ENCODE measurements around the gene HYAL4.
"Not testable (repeated sequence)": the region's sequence is repeated elsewhere in the genome, so short reads cannot be mapped to it uniquely, and the experiment has no call there.

The HYAL4 gene, protein sequence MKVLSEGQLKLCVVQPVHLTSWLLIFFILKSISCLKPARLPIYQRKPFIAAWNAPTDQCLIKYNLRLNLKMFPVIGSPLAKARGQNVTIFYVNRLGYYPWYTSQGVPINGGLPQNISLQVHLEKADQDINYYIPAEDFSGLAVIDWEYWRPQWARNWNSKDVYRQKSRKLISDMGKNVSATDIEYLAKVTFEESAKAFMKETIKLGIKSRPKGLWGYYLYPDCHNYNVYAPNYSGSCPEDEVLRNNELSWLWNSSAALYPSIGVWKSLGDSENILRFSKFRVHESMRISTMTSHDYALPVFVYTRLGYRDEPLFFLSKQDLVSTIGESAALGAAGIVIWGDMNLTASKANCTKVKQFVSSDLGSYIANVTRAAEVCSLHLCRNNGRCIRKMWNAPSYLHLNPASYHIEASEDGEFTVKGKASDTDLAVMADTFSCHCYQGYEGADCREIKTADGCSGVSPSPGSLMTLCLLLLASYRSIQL

DNA sequence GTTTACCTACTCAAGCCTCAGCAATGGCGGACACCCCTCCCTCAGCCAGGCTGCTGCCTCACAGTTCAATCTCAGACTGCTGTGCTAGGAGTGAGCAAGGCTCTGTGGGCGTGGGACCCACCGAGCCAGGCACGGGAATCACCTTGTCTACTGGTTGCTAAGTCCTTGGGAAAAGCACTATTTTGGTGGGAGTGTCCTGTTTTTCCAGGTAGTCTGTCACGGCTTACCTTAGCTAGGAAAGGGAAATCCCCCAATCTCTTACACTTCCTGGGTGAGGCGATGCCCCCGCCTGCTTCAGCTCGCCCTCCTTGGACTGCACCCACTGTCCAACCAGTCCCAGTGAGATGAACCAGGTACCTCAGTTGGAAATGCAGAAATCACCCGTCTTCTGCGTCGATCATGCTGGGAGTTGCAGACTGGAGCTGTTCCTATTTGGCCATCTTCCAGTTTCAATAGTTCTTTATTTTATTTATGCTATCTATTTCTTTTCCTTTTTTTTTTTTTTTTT, at the start of gene HYAL4:
TSS of gene HYAL4 (plus strand) at position 458 of the 508 bp plus-strand sequence. CDS start 23,105 bp downstream, outside the sequence.
- no peak for DNase-seq

DNA sequence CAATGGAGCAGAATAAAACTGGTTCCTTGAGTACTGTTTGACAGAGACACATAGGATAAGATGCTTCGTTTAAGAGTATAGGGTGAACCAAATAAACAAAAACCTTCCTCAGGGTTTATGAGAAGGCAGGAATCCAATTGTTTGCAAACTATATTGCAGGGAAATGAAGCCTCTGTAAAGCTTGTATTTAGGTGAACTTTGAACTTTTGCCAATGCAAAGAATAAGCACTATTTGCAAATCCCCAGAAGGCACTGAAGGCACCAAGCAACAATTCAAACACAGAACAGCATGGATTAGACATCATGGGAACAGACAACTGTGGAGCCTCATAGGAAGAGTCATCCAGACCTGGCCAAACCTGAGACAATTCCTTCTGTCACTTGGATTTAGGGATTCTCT, 49.1 kb upstream of the HYAL4 start:
- DNase-seq, result no peak

DNA sequence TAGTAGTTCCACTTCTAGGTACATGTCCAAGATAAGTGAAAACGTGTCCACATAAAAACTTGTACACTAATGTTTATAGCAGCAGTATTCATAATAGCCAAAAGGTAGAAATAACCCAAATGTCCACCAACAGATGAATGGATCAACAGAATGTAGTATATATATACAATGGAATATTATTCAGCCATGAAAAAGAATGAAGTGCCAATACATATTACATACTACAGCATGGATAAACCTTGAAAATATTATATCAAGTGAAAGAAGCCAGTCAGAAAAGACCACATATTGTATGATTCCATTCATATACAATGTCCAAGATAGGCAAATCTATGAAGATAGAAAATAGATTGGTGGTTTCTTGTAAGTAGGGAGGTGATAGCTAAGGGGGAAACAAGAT, 48.4 kb upstream of the HYAL4 start:
- DNase-seq, result no peak

DNA sequence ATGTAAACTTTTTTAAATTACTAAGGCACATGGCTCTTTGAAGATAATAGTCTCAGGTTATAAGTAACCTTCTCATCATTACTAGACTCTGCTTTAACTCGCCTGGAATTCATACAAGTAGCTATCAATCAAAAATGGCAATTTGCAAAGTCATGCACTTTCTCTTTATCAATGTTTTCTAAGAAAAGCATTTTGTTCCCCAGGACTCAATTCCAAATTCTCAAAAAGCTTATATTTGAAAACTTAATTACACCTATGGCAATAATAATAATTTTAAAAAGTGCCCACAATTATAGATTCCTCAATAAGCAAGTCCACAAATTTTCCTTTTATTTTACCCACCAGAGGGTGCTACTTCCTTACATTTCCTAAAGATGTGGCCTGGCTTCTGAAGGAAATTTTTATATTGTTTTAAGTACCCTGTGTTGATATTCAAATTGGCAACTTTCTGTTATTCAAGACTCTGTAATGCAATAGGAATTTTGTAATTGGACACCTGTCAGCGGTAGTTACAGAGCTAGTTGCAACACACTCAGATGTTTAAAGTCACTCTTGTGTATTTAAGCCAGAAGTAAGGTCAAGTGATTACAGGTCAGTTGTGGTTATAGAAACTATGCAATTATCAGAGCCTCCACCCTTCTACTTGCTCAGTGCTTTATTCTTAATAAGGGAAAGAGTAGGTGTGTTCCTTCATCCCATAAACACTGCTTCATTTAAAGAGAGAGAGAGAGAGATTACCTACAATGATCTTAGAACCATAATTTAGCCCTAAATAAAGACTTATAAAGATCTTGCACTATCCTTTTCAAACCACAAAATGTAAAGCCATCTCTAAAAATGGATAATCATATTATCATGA, 47.1 kb upstream of the HYAL4 start:
- DNase-seq, result no peak

DNA sequence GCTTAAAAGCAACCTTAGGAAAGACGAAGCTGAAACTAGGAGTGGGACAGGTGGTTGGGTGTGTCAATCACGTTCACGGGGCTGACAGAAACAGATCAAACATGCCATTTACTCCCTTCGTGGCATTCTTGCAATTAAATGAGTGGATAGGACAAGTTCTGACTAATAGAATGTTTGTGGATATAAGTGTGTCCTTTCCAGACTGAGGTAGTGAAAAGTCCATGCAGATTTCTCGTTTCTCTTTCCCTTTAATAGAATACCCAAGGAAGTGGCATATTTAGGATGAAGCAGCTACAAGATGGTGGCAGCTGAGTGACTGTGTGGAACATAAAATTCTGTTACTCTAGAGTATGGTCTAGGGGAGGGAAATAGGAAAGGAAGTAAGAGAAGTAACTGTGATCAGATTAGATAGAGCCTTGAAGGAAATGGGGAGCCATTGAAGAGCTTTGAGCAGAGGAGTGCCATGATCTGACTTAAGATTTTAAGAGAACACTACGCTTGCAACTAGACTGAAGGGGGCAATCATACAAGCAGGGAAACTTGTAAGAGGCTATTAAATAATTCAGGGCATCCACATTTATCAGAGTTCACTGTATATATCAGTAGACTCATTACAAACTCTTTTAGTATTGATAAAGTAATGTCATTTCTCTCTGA, 46.3 kb upstream of the HYAL4 start:
- DNase-seq, result no peak

DNA sequence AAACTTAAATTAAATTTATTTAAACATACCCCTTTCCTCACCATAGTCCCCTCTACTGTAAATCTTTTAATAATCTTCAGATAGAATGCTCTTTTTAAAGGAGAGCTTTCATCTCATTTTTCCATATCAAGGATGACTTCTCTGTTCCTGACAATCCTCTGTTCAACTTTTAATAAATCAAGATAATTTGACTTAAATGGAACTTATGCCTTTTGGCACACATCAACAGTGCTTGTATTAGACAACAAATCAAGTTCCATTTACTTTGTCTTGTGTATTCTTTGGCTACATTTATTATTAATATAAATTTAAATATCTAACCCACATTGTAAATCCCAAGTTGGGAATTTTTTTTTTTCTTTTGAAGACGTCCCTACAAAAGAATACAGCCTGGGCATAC, 42.7 kb upstream of the HYAL4 start:
- no peak for DNase-seq

DNA sequence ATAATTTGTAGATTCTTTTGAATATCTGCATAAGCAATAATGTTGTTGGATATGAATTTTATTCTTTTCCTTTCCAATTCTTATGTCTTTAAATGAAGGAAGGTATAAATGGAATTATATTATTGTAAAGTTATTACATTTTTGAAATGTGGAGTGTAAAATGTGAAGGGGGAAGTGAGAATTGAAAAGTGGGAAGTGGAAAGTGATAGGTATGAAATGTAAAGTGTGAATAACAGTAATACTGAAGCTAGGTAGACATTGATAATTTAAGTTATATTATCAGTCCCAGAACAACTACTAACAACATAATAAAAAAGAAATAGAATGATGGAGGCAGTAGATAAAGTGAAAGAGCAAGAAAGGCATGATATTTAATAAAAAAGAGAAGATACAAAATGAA, 39.7 kb upstream of the HYAL4 start:
- DNase-seq, result no peak

DNA sequence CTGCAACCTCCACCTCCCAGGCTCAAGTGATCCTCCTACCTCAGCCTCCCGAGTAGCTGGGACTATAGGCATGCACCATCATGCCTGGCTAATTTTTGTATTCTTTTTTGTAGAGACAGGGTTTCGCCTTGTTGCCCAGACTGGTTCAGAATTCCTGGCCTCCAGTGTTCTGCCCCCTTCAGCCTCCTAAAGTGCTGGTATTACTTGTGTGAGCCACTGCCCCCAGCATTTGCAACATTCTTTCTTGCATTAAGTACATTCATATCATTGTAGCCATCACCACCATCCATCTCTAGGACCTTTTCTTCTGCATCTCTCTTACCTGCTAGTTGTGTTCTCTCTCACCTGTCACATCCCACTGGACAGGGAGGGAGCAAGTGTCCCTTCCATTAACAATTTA, 35.5 kb upstream of the HYAL4 start:
- DNase-seq, result no peak

DNA sequence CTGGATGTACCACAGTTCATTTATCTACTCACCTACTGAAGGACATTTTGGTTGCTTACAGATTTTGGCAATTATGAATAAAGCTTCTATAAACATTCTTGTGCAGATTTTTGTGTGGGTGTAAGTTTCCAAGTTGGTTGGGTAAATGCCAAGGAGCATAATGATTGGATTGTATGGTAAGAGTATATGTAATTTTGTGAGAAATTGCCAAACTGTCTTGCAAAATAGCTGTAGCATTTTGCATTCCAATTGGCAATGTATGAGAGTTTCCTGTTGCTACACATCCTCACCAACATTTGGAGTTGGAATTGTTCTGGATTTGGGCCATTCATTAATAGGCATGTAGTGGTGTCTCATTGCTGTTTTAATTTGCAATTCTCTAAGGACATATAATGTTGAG, 33.9 kb upstream of the HYAL4 start:
- DNase-seq, result no peak

DNA sequence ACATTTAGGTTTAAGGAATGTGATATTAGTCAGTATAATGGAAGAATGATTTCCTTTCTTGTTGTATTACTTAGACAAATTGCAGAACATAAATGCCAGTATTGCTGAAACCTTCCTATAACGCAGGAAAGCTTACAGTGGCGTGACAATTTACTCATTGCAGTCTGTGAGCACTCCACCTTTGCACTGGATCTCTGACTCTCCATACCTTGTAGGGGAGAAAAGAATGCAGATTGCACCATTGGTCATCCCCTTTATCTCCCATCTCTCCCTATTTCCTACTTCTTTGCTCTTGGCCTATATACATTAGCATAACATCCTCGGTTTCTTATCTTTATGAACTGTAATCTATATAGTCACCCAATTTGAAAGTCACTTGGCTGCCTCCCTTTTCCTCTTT, 28.1 kb upstream of the HYAL4 start:
- no peak for DNase-seq

DNA sequence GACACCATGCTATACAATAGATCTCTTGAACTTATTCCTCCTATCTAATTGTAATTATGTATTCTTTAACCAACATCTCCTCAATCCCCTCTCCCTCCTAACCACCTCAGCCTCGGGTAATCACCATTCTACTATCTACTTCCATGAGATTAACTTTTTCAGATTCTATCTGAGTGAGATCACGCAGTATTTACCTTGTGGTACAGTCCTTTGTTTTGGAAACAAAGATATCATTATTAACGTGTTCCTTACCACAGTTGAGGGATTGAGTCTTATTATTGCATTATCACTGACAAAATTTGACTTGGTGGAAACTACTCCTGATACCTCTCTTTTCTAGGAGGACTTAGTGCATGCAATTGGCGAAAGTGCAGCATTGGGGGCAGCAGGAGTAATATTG, 26.0 kb upstream of the HYAL4 start:
- no peak for DNase-seq

DNA sequence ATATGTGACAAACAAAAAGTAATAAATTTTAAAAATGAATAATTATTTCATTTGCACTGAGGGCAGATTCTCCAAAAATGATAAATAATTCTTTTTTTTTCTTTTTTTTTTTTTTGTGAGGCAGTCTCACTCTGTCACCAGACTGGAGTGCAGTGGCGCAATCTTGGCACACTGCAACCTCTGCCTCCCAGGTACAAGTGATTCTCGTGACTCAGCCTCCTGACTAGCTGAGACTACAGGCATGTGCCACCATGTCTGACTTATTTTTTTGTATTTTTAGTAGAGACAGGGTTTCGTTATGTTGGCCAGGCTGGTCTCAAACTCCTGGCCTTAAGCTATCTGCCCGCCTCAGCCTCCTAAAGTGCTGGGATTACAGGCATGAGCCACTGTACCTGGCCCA, 25.2 kb upstream of the HYAL4 start:
- DNase-seq, result not testable (repeated sequence)

DNA sequence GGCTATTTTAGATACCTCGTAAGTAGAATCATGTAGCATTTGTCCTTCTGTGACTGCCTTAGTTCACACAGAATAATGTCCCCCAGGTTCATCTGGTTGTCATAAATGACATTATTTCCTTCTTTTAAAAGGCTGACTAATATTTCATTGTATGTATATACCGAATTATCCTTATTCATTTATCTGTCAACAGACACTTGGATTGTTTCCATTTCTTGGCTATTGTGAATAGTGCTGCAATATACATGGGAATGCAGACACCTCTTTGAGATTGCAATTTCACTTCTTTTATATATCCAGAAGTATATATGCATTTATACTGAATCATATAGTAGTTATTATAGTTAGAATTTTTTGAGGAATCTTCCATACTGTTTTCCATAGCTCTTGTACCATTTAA, 24.1 kb upstream of the HYAL4 start:
- DNase-seq, result no peak

DNA sequence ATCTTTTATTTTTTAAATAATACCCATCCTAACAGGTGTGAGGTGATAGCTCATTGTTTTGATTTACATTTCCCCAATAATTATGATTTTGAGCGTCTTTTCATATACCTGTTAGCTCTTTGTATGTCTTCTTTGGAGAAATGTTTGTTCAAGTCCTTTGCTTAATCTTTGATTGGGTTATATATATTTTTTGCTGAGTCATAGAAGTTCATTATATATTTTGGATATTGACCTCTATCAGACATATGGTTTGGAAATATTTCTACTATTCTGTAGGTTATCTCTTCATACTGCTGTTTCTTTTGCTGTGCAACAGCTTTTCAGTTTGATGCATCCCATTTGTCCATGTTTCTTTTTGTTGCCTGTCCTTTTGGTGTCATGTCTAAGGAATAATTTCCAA, 23.6 kb upstream of the HYAL4 start:
- no peak for DNase-seq

DNA sequence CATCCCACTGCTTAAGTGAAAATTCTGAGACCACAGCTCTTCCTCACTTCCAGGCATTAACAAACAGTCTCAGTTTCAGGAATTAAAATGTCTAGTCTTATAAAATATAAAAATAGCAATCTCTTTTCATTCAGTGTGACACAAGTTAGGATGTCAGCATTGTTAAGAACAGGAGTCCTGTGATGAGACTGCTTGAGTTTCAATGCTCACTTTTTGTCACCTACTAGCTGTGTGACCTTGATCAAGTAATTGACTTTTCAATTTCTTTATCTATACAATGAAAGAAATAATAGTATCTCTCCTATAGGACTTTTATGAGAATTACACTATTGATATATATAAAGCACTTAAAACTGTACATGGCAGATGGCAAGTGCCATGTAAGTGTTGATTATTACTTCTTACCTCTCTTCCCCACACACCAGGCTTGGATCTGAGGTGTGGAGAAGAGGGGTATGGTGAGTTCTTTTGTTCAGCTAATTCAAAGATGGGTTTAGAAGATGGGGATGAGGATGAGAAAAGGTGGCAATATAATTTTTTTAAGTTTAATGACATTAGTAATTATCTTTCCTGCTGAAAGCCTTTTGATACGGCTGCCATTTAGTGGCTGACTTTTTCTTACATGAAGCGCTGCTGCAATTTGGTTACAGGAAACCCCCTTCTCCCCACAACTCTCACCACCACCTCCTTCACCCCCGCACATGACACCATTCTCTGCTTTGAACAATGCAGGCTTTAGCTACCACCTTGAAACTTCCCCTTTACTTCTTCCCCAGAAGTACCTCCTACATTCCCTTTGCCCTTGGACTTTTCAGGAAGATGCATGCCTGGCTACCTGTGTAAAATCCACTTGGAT, 20.8 kb upstream of the HYAL4 start:
- DNase-seq, result no peak

DNA sequence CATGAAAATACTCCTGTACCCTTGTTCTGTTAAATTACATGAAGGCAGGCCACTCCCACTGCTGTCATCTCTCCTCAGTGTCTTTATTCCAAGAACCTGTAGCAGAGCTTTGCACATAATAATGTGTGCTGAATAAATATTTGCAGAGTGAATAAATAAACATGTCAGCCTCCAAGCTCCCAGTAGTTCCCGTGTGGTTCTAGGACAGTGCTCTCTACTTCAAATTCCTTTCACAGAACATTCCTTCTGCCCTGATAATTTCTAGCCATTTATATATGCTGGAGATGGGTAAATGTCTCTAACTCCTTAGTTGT, 20.3 kb upstream of the HYAL4 start:
- no peak for DNase-seq

DNA sequence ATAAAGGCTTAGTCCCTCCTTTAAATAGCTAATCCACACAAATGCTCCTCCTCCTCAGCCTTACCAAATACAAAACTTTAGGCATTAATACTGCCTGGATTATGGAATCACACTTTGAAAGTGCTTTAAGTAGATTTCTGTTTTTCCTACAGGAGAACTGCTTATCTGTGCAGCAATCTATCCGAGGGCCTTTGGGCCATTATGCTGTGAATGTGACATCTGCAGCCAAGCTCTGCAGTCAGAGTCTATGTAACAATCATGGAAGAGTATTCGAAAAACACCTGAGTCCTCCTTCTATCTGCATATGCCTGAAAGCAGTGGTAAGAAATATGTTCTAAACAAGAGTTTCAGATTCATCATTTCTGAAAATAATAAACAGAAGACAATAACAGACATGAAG, 16.2 kb upstream of the HYAL4 start:
- no peak for DNase-seq

DNA sequence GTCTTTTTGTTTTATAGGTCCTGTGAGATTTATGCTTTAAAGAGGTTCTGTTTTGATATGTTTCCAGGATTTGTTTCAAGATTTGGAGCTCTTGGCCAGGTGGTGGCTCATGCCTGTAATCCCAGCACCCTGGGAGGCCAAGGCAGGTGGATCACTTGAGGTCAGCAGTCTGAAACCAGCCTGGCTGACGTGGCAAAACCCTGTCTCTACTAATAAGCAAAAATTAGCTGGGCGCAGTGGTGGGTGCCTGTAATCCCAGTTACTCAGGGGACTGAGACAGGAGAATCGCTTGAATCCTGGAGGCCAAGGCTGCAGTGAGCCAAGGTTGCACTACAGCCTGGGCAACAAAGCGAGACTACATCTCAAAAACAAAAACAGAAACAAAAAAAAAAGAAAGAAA, 8.3 kb upstream of the HYAL4 start:
- no peak for DNase-seq

DNA sequence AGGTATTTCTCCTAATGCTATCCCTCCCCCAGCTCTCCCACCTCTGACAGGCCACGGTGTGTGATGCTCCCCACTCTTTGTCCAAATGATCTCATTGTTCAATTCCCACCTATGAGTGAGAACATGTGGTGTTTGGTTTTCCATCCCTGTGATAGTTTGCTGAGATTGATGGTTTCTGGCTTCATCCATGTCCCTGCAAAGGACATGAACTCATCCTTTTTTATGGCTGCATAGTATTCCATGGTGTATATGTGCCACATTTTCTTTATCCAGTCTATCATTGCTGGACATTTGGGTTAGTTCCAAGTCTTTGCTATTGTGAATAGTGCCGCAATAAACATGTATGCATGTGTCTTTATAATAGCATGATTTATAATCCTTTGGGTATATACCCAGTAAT, 5.9 kb upstream of the HYAL4 start:
- DNase-seq, result not testable (repeated sequence)

DNA sequence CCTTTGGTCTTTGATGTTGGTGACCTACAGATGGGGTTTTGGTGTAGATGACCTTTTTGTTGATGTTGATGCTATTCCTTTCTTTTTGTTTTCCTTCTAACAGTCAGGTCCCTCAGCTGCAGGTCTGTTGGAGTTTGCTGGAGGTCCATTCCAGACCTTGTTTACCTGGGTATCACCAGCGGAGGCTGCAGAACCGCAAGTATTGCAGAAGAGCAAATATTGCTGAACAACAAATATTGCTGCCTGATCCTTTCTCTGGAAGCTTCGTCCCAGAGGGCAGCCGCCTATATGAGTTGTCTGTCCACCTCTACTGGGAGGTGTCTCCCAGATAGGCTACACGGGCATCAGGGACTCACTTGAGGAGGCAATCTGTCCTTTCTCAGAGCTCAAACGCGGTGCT, 827 bp upstream of the HYAL4 start:
- not testable (repeated sequence) for DNase-seq

DNA sequence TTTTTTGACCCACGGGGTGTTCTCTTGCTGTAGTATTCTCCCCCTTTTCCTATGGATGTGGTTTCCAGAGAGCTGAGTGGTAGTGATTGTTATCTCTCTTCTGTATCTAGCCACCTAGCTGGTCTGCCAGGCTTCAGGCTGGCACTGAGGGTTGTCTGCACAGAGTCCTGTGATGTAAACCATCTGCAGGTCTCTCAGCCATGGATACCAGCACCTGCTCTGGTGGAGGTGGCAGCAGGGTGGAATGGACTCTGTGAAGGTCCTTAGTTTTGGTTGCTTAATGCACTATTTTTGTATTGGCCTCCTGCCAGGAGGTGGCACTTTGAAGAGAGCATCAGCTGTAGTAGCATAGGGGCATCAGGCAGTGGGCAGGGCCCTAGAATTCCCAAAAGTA, 851 bp downstream of the HYAL4 start:
- no peak for DNase-seq

DNA sequence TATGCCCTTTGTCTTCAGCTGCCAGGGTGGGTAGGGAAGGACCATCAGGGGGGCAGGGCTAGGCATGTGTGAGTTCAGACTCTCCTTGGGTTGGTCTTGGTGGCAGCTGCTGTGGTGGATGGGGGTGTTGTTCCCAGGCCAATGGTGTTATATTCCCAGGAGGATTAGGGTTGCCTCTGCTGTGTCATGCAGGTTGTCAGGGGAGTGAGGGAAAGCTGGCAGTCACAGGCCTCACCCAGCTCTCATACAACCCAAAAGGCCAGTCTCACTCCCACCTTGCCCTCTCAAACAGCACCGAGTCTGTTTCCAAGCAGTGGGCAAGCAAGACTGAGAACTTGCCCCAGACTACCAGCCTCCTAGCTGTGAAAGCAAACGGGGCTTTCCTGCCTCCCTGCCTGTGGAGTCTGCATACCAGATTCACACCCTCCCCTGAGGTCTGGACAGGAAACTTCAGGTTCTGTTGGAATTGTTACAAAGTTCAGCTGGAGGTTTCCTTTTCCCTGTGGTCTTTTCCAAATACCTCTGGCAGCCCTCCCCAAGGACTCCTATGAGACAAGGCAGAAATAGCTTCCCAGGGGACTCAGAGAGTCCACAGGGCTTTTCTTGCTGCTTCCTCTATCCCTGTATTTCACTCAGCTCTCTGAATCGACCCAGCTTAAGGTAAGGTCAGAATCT, 1.4 kb downstream of the HYAL4 start:
- no peak for DNase-seq
